GM18505 (cell line): Measurements from ENCODE around the gene MRM2.

Experiments
- ATAC-seq: cut with Tn5 transposase; IDR thresholded peaks from one replicate; pipeline ENCODE4 v1.9.1; 2021; ENCODE audit not compliant: unreplicated experiment
- POLR2A ChIP-seq: IDR thresholded peaks from 4 replicates; pipeline ENCODE4 v1.6.1; 2011; ENCODE audit warnings: borderline replicate concordance; ENCODE audit not compliant: insufficient read depth, insufficient read length; ENCODE audit errors: extremely low read depth

Gene MRM2

GRCh38 chr7:2231992-2232765 is 9.8 kb downstream of the MRM2 start:
- TF ChIP-seq POLR2A: no peak
- ATAC-seq: peak; percentile 31

- no peak for TF ChIP-seq POLR2A
- ATAC-seq: no peak
Measured at GRCh38 chr7:2230882-2231281, 11.1 kb downstream of the MRM2 start.

GRCh38 chr7:2230226-2230625 is 11.8 kb downstream of the MRM2 start:
- TF ChIP-seq POLR2A: no peak
- no peak for ATAC-seq

GRCh38 chr7:2229467-2229866 is 12.5 kb downstream of the MRM2 start:
- TF ChIP-seq POLR2A: no peak
- no peak for ATAC-seq

- ATAC-seq: no peak
- TF ChIP-seq POLR2A: no peak
Measured at GRCh38 chr7:2228921-2229320, 13.1 kb downstream of the MRM2 start.

- no peak for TF ChIP-seq POLR2A
- ATAC-seq: no peak
Measured at GRCh38 chr7:2227699-2228098, 14.3 kb downstream of the MRM2 start.

GRCh38 chr7:2225830-2226229 is 16.2 kb downstream of the MRM2 start:
- TF ChIP-seq POLR2A: no peak
- no peak for ATAC-seq

GRCh38 chr7:2225336-2225735 is 16.7 kb downstream of the MRM2 start:
- TF ChIP-seq POLR2A: no peak
- no peak for ATAC-seq

GRCh38 chr7:2224934-2225333 is 17.1 kb downstream of the MRM2 start:
- ATAC-seq: no peak
- no peak for TF ChIP-seq POLR2A

GRCh38 chr7:2224491-2224928 is 17.5 kb downstream of the MRM2 start:
- TF ChIP-seq POLR2A: no peak
- no peak for ATAC-seq

- TF ChIP-seq POLR2A: no peak
- no peak for ATAC-seq
Measured at GRCh38 chr7:2223321-2223720, 18.7 kb downstream of the MRM2 start.

GRCh38 chr7:2222516-2222915 is 19.5 kb downstream of the MRM2 start:
- ATAC-seq: no peak
- no peak for TF ChIP-seq POLR2A

- no peak for TF ChIP-seq POLR2A
Measured at GRCh38 chr7:2220954-2221353, 21.1 kb downstream of the MRM2 start.

GRCh38 chr7:2220506-2220905 is 21.5 kb downstream of the MRM2 start:
- ATAC-seq: no peak
- TF ChIP-seq POLR2A: no peak

More at GRCh38 chr7:2220954-2221353, 21.1 kb downstream of the MRM2 start:
- ATAC-seq: no peak
